H54 (cell line): ENCODE results near the gene SLC22A5.

Experiments used
- DNase-seq: peaks from one replicate; pipeline ENCODE4 v3.0.0; 2011; ENCODE audit warnings: low spot score, mixed read lengths; ENCODE audit not compliant: insufficient read length
- FAIRE-seq: peaks from 3 replicates; lab custom pipeline; 2011; peaks lifted over from hg19 to GRCh38; lab: Jason Lieb, UNC
- POLR2A ChIP-seq: IDR thresholded peaks from 2 replicates; pipeline ENCODE4 v1.6.1; 2011; ENCODE audit warnings: low read depth, mild to moderate bottlenecking, low read length

Gene SLC22A5

GRCh38 chr5:132417889-132418485 lies 48.5 kb downstream of the SLC22A5 start:
- no peak for DNase-seq
- no peak for FAIRE-seq
- TF ChIP-seq POLR2A = no peak

GRCh38 chr5:132418881-132419280 lies 49.4 kb downstream of the SLC22A5 start:
- no peak for TF ChIP-seq POLR2A
- FAIRE-seq (no peak), DNase-seq (no peak)

- FAIRE-seq = peak; percentile 45
- DNase-seq = peak; percentile 74
- no peak for TF ChIP-seq POLR2A
Observed at GRCh38 chr5:132419502-132420468, 50.3 kb downstream of the SLC22A5 start.

GRCh38 chr5:132420706-132421272 lies 51.3 kb downstream of the SLC22A5 start:
- no peak for FAIRE-seq
- TF ChIP-seq POLR2A = no peak
- no peak for DNase-seq

- DNase-seq = no peak
- no peak for FAIRE-seq
- TF ChIP-seq POLR2A = no peak
Observed at GRCh38 chr5:132421462-132421861, 52.0 kb downstream of the SLC22A5 start.

- FAIRE-seq (no peak), DNase-seq (no peak)
- TF ChIP-seq POLR2A = no peak
Observed at GRCh38 chr5:132422720-132423437, 53.4 kb downstream of the SLC22A5 start.

GRCh38 chr5:132423438-132423898 lies 54.0 kb downstream of the SLC22A5 start:
- no peak for FAIRE-seq
- no peak for TF ChIP-seq POLR2A
- no peak for DNase-seq

- TF ChIP-seq POLR2A = no peak
- FAIRE-seq (no peak), DNase-seq (no peak)
Observed at GRCh38 chr5:132424167-132424880, 54.8 kb downstream of the SLC22A5 start.

GRCh38 chr5:132425009-132425937 lies 55.8 kb downstream of the SLC22A5 start:
- no peak for DNase-seq
- no peak for FAIRE-seq

GRCh38 chr5:132425975-132426524 lies 56.5 kb downstream of the SLC22A5 start:
- FAIRE-seq (no peak), DNase-seq (no peak)
- TF ChIP-seq POLR2A = no peak

More at GRCh38 chr5:132425009-132425937, 55.8 kb downstream of the SLC22A5 start:
- no peak for TF ChIP-seq POLR2A

- FAIRE-seq (no peak), DNase-seq (peak; percentile 86)
- 0 out of 2 replicates have a peak, but pooled peaks have one; percentile 20 for TF ChIP-seq POLR2A
Observed at GRCh38 chr5:132426525-132427138, 57.1 kb downstream of the SLC22A5 start.
